NOMO-1 treated with DMSO at 0.1 percent for 48 hours (cell line): ENCODE measurements around the gene DNAJB9.
"Not testable (repeated sequence)": the region's sequence is repeated elsewhere in the genome, so short reads cannot be mapped to it uniquely, and the experiment has no call there.

ENCODE experiments used
- DNase-seq: peaks from one replicate; lab custom pipeline; 2025; ENCODE audit not compliant: unreplicated experiment; lab: John Stamatoyannopoulos, UW

Gene DNAJB9

GRCh38 chr7:108569381-108570145, at the start of gene DNAJB9, which contains the start of gene THAP5:
DNAJB9 (plus strand) TSS chr7:108569874; CDS start chr7:108571727, 1,853 bp downstream.
THAP5 (minus strand) TSS chr7:108569706; CDS start chr7:108569569, 137 bp downstream.
- DNase-seq: peak; percentile 86

GRCh38 chr7:108522780-108523179, 46.9 kb upstream of the DNAJB9 start:
- DNase-seq: no peak

GRCh38 chr7:108525327-108525984, 44.2 kb upstream of the DNAJB9 start:
- peak; percentile 57 for DNase-seq

GRCh38 chr7:108525985-108526767, 43.5 kb upstream of the DNAJB9 start, which contains the start of gene PNPLA8:
PNPLA8 (minus strand) TSS chr7:108526135; CDS start chr7:108515491, 10,644 bp downstream.
- peak; percentile 88 for DNase-seq

GRCh38 chr7:108526768-108527017, 43.0 kb upstream of the DNAJB9 start:
- DNase-seq: no peak

- no peak for DNase-seq
Observed at GRCh38 chr7:108528183-108528712, 41.4 kb upstream of the DNAJB9 start.

GRCh38 chr7:108529341-108529740, 40.3 kb upstream of the DNAJB9 start:
- DNase-seq: no peak

- no peak for DNase-seq
Observed at GRCh38 chr7:108533712-108534111, 36.0 kb upstream of the DNAJB9 start.

GRCh38 chr7:108535257-108535656, 34.4 kb upstream of the DNAJB9 start:
- DNase-seq: no peak

- no peak for DNase-seq
Observed at GRCh38 chr7:108535744-108536143, 33.9 kb upstream of the DNAJB9 start.

- no peak for DNase-seq
Observed at GRCh38 chr7:108537229-108537628, 32.4 kb upstream of the DNAJB9 start.

GRCh38 chr7:108538236-108538635, 31.4 kb upstream of the DNAJB9 start:
- not testable (repeated sequence) for DNase-seq

- DNase-seq: not testable (repeated sequence)
Observed at GRCh38 chr7:108538685-108539084, 31.0 kb upstream of the DNAJB9 start.

- no peak for DNase-seq
Observed at GRCh38 chr7:108541478-108541877, 28.2 kb upstream of the DNAJB9 start.

- DNase-seq: not testable (repeated sequence)
Observed at GRCh38 chr7:108548141-108548896, 21.4 kb upstream of the DNAJB9 start.

GRCh38 chr7:108556665-108557064, 13.0 kb upstream of the DNAJB9 start:
- not testable (repeated sequence) for DNase-seq

- no peak for DNase-seq
Observed at GRCh38 chr7:108557191-108557590, 12.5 kb upstream of the DNAJB9 start.

GRCh38 chr7:108557617-108558016, 12.1 kb upstream of the DNAJB9 start:
- DNase-seq: no peak

- no peak for DNase-seq
Observed at GRCh38 chr7:108559253-108559652, 10.4 kb upstream of the DNAJB9 start.

GRCh38 chr7:108561047-108561619, 8.5 kb upstream of the DNAJB9 start:
- no peak for DNase-seq
